Liver (tissue), 3 donors: ENCODE results near the gene ENTPD7.

Experiments
- FOXA1 ChIP-seq: IDR thresholded peaks from 2 replicates; pipeline ENCODE4 v1.6.1; 2016; ENCODE audit warnings: antibody characterized with exemption
- GABPA ChIP-seq, 2 donors: IDR thresholded peaks in 1 of 2; conservative IDR thresholded peaks in 1 of 2; 2 replicates each; pipeline ENCODE4 v1.6.1; 2016; ENCODE audit warnings: antibody characterized with exemption in 2 of 2, mild to moderate bottlenecking in 1 of 2, moderate library complexity in 1 of 2
- HNF4A ChIP-seq, 2 donors: conservative IDR thresholded peaks; 2 replicates each; pipeline ENCODE4 v1.6.1; 2016; ENCODE audit warnings: antibody characterized with exemption in 2 of 2, mild to moderate bottlenecking in 2 of 2
- HNF4G ChIP-seq: IDR thresholded peaks from 2 replicates; pipeline ENCODE4 v1.6.1; 2016; ENCODE audit warnings: antibody characterized with exemption
- JUND ChIP-seq, 2 donors: IDR thresholded peaks; 2 replicates each; pipeline ENCODE4 v1.6.1; 2016; ENCODE audit warnings: antibody characterized with exemption in 2 of 2
- MAX ChIP-seq: IDR thresholded peaks from 2 replicates; pipeline ENCODE4 v1.6.1; 2016; ENCODE audit warnings: antibody characterized with exemption
- RAD21 ChIP-seq, 2 donors: IDR thresholded peaks; 2 replicates each; pipeline ENCODE4 v1.6.1; 2016; ENCODE audit warnings: antibody characterized with exemption in 2 of 2, mild to moderate bottlenecking in 2 of 2
- RXRA ChIP-seq, 2 donors: IDR thresholded peaks; 2 replicates each; pipeline ENCODE4 v1.6.1; 2017 to 2018; ENCODE audit warnings: antibody characterized with exemption in 2 of 2, mild to moderate bottlenecking in 1 of 2
- SP1 ChIP-seq: IDR thresholded peaks from 2 replicates; pipeline ENCODE4 v1.6.1; 2018; ENCODE audit warnings: antibody characterized with exemption, mild to moderate bottlenecking
- TAF1 ChIP-seq: conservative IDR thresholded peaks from 2 replicates; pipeline ENCODE4 v1.6.1; 2016; ENCODE audit warnings: antibody characterized with exemption, mild to moderate bottlenecking
- TF ChIP-seq, protein P1 (sequence below): fragments of 150-350 bp; IDR thresholded peaks from 2 replicates; pipeline ENCODE4 v1.5.1; 2017; ENCODE audit warnings: improper control_type of control experiment, low read depth, low read length; ENCODE audit not compliant: missing input control
- TF ChIP-seq, protein P2 (sequence below): IDR thresholded peaks from 2 replicates; pipeline ENCODE4 v1.6.1; 2016; ENCODE audit warnings: antibody characterized with exemption
- TF ChIP-seq, protein P3 (sequence below): IDR thresholded peaks from 2 replicates; pipeline ENCODE4 v1.6.1; 2016; ENCODE audit warnings: antibody characterized with exemption
- TF ChIP-seq, protein P4 (sequence below): IDR thresholded peaks from 2 replicates; pipeline ENCODE4 v1.6.1; 2016; ENCODE audit warnings: antibody characterized with exemption, mild to moderate bottlenecking
- donor health status: healthy.
- donor health status: healthy.

DNA sequence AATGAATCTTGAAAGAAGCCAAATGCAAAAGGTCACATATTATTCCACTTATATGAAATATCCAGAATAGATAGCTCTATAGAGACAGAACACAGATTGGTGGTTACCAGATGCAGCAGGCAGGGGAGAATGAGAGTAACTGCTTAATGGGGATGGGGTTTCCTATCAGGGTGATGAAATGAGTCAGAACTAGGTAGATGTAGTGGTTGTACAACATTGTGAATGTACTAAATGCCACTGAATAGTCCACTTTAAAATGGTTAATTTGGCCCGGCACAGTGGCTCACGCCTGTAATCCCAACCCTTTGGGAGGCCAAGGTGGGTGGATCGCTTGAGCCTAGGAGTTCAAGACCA is 29.7 kb upstream of the ENTPD7 start:
- TF ChIP-seq MAX (no peak), TAF1 (no peak), HNF4G (no peak), JUND (IDR thresholded peaks at IDR 0.05) (no peak), RAD21 (IDR thresholded peaks at IDR 0.05) (no peak), HNF4A (conservative IDR thresholded peaks at IDR 0.05) (no peak), FOXA1 (no peak), RXRA (IDR thresholded peaks at IDR 0.05) (no peak), GABPA (IDR thresholded peaks at IDR 0.05 in 1 of 2, conservative IDR thresholded peaks at IDR 0.05 in 1 of 2) (no peak), SP1 (no peak)
- TF ChIP-seq, protein P1, sequence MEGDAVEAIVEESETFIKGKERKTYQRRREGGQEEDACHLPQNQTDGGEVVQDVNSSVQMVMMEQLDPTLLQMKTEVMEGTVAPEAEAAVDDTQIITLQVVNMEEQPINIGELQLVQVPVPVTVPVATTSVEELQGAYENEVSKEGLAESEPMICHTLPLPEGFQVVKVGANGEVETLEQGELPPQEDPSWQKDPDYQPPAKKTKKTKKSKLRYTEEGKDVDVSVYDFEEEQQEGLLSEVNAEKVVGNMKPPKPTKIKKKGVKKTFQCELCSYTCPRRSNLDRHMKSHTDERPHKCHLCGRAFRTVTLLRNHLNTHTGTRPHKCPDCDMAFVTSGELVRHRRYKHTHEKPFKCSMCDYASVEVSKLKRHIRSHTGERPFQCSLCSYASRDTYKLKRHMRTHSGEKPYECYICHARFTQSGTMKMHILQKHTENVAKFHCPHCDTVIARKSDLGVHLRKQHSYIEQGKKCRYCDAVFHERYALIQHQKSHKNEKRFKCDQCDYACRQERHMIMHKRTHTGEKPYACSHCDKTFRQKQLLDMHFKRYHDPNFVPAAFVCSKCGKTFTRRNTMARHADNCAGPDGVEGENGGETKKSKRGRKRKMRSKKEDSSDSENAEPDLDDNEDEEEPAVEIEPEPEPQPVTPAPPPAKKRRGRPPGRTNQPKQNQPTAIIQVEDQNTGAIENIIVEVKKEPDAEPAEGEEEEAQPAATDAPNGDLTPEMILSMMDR: no peak
- TF ChIP-seq, protein P2, sequence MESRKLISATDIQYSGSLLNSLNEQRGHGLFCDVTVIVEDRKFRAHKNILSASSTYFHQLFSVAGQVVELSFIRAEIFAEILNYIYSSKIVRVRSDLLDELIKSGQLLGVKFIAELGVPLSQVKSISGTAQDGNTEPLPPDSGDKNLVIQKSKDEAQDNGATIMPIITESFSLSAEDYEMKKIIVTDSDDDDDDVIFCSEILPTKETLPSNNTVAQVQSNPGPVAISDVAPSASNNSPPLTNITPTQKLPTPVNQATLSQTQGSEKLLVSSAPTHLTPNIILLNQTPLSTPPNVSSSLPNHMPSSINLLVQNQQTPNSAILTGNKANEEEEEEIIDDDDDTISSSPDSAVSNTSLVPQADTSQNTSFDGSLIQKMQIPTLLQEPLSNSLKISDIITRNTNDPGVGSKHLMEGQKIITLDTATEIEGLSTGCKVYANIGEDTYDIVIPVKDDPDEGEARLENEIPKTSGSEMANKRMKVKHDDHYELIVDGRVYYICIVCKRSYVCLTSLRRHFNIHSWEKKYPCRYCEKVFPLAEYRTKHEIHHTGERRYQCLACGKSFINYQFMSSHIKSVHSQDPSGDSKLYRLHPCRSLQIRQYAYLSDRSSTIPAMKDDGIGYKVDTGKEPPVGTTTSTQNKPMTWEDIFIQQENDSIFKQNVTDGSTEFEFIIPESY: no peak
- TF ChIP-seq, protein P3, sequence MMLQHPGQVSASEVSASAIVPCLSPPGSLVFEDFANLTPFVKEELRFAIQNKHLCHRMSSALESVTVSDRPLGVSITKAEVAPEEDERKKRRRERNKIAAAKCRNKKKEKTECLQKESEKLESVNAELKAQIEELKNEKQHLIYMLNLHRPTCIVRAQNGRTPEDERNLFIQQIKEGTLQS: no peak
- TF ChIP-seq, protein P4, sequence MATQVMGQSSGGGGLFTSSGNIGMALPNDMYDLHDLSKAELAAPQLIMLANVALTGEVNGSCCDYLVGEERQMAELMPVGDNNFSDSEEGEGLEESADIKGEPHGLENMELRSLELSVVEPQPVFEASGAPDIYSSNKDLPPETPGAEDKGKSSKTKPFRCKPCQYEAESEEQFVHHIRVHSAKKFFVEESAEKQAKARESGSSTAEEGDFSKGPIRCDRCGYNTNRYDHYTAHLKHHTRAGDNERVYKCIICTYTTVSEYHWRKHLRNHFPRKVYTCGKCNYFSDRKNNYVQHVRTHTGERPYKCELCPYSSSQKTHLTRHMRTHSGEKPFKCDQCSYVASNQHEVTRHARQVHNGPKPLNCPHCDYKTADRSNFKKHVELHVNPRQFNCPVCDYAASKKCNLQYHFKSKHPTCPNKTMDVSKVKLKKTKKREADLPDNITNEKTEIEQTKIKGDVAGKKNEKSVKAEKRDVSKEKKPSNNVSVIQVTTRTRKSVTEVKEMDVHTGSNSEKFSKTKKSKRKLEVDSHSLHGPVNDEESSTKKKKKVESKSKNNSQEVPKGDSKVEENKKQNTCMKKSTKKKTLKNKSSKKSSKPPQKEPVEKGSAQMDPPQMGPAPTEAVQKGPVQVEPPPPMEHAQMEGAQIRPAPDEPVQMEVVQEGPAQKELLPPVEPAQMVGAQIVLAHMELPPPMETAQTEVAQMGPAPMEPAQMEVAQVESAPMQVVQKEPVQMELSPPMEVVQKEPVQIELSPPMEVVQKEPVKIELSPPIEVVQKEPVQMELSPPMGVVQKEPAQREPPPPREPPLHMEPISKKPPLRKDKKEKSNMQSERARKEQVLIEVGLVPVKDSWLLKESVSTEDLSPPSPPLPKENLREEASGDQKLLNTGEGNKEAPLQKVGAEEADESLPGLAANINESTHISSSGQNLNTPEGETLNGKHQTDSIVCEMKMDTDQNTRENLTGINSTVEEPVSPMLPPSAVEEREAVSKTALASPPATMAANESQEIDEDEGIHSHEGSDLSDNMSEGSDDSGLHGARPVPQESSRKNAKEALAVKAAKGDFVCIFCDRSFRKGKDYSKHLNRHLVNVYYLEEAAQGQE: no peak
